GM19240 (cell line): ENCODE measurements around the gene BTBD9.

Source experiments
- DNase-seq: peaks from one replicate; pipeline ENCODE4 v3.0.0; 2011; ENCODE audit warnings: low spot score; ENCODE audit not compliant: insufficient read length

BTBD9 gene

DNA sequence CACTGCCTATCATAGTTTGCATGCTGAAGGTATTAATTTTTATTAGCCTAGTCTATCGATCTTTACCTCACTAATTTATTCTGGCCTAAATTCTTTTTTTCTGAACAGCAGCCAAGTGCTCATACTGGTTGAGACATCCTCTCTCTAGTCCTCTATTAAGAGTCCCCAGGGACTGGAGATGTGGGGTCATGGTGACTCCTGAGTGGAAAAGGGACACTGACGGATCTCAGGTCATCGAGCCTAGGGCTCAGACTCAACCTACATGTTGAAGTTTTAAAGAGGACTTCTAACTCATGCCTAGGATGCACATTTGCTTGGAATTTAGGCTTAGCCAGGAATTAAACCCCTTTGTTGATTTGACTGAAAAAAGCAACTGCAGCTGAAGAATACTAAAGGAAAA, 378.1 kb downstream of the BTBD9 start:
- no peak for DNase-seq

DNA sequence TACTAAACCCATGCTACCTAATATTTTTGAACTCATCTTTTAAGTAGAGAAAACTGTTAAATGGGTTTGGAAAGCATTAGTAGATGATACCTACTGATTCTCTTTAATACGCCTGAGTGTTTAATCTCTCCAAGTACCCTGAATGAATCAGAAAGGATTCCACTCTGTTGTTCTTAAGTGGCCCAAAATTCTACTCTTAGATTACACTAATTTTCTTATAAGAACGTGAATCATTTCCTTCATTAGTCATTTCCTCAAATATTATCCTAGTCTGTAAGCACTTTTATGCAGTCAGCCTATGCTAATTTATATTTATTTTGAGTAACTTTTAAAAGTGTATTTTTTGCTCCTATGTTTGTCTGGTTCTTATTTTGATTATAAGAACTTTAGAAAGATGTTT, 380.0 kb downstream of the BTBD9 start:
- no peak for DNase-seq

DNA sequence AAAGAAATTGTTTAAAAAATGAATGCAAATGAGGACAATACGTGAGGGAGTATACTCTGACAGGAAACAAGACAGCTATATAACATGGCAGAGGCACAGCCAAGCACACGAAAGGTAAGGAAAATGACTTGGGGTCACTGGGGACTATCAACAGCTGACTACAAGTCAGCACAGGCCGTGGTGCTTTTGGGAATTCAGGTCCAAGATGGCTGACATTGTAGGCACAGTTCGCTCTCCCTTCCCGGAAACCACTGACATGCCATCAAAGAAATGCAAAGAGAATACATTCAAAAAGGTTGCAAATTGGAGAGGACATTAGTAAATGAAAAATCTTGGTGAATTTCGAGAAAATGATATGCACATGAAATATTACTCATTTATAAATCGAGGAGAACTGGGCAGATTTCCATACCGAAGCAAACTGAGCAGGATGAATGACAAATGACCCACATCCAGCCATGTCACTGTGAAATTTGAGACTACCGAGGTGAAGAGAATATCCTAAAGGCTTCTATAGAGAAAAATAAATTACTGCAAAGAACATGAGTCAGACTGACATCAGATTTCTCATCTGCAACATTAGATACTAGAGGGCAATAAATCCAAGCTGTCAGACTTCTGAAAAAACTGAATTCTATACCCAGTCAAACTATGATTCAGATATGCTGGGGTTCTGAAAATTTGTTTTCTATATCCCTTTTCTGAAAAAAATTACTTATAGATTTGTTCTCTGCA, 391.1 kb downstream of the BTBD9 start:
- no peak for DNase-seq

DNA sequence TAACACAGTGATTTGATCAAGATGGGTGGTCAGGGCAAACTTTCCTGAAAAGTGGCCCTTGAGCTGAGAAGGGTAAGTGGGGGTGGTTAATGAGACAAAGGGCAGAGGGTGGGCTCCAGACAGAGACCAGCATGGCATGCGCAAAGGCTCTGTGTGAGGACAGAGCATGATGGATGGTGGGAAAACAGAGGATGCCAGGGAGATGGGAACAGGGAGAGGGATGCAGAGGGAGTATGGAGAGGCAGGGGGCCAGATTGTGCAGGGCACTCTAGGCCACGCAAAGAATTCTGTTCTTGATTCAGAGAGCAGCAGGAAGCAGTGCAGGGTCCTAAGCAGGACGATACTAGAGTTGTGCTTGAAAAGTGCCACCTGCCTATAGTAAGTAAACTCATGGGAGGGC, 394.4 kb downstream of the BTBD9 start:
- no peak for DNase-seq

DNA sequence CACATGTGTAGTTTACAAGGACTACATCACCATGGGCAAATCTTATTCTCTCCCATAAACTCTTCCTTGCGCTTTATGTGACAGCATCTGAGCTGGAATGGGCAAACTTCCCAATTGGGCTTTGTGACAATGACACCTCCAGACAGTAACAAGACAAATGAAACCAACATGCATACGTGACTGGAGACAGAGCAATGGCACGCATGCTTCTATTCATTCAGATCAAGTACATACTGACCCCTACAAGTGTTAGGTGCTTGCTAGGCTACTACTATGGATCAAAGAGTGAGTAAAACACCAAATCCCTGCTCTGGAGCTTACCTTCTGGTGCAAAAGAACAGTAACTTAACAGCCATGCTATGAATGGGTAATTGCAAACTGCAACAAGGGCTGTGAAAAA, 394.9 kb downstream of the BTBD9 start:
- DNase-seq, result no peak

DNA sequence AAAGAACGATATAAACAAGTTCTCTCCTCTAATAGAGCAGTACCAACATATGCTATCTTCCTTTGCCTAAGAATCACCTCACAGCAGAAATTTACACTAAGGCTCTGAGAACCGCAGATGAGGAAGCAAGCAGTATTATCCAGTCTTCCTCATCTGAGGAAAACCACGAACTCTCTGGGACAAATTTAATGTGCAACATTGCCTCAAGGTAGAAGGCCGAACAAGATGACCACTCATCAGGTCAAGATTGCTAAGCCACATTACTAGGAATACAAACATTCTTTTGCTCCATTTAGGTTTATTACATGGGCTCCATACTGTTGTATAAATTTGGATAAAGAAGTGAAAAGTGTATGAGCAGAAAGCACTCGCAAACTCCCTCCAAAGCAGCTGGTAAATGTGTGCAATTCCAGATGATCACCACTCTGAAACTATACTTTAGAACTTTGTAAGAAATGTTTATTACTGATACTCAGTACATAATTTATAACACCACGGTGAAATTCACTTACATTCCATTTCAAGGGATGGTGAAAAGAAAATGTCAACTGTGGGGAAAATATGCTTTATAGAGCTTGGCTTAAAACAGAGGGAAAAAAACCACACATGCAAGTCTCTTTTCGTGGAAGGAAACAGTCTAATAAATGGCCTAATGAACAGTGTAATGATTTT, 398.4 kb downstream of the BTBD9 start:
- no peak for DNase-seq

DNA sequence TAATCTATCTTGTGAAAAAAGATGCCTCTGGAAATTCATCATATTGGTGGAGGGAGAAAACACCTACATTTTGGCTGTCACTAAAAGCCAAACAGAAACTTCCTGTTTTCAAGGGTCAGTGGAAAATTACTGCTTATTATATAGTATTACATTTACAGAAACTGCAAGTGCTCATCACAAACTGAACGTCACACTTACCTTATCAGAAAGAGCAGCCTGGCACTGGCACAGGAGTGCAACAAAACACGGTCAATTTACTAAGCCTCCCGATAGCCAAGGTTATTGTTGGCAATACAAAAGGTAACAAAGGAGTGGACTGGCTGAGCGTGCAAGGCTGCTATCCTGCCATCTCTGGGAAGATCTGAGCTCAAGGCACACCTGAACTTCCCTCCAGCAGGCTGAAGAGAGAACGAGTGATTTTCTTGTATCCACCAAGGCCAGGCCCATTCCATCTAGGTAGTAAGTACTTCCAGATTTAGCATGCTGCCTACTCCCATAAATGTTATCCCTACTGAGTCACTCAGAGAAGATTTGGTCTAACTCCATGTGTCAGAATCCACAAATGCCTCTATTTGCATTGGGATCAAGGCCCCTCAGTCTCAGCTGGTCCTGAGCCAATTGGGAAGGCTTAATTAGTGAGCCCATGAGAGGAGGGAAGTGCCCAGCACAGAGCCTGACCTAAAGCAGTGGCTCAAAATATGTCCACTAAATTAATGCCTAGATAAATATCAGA, 399.8 kb downstream of the BTBD9 start:
- DNase-seq, result no peak

DNA sequence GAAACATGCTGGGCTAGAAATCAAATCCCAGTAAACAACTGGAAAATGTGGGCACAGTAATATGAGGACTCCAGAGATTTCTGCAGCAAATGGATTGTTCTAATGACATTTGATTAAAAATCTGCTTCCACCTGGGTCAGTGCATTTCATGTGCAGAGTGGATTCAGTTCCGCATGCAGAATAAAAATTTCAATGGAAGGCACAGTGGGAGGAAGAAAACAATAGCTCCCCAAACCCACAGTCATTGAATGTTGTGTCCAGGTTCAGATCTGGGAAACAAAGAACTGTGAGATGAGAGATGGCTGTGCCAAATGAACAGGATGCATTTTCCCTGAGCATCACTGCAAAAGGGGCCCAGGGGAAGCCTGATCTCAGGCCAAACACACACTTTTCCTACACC, 403.1 kb downstream of the BTBD9 start:
- DNase-seq, result no peak

DNA sequence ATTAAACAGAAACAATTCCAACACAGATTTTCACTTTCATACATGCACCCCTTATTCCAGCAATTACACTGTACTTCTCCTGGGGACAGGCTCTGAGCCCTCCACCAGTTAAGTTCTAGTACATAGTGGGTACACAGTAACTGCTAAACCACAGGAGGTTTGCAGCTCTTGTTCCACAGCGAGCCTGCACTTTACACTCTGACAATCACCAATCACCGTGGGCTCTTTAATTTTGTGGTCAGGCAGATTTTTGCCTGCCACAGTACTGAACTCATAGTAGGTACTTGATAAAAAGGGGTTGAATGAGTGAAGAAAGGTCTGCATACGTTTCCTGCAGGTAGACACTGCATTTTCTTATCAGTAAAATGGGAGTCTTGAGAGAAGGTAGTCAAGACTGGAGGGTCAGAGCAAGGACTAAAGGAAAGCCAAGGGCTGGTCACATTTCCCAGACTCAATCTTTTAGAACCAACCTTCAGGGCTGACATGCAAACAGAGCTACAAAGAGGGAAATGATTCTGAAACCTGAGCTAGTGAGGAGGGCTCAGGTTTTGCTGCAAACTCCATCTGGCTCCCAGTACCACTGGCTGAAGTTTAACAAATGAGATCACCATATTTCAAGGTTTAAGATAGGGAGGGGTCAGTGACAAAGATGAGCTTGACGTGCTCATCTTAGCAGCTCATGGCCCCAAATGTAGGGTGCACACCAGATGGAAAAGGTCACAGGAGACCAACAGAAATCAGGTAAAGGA, 404.6 kb downstream of the BTBD9 start:
- DNase-seq, result peak; percentile 45

DNA sequence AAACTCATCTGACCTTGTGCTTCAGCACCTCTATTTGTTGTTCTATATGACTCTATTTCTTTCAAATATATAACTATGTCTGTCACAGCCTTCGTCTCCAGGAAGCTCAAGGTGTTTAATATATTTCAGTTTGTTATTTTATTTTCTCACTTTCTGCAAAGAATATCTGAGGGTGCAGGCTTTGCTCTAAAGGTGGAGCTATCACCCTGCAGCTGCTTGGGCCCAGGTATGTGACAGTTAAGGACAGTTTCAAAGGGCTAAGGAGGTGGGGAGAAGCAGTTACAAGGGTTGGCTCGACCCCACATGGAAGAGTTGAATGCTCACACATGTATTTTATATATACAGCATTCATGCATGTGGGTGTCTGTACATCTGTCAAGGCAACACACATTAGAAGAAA, 405.6 kb downstream of the BTBD9 start:
- DNase-seq, result no peak

DNA sequence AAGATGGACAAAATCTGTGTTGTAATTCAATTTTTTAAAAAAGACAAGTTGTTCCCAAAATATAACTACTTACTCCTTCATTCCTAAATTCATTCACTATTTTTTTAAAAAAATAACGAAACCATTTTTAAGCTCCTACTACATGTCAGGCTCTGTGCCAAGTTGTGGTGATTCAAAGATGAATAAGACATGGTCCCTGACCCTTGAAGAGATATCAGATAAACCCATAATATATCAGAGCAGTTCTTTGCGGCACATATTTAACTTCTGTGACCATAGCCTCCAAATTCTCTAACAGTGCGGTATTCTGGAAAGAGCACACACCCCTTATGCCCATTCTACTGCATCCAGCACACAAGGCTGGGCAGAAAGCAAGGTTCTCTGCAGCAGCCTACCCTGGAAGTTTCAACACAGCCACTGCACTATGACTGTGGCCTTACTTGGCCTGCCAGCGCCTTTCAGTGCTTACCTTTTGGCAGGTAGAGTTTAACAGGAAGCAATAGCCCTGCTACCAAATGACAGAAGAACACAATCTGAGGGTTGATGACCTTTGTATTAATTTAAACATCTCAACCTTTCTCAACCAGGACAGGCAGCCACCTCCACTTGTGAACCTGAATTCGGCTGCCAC, 406.5 kb downstream of the BTBD9 start:
- no peak for DNase-seq

DNA sequence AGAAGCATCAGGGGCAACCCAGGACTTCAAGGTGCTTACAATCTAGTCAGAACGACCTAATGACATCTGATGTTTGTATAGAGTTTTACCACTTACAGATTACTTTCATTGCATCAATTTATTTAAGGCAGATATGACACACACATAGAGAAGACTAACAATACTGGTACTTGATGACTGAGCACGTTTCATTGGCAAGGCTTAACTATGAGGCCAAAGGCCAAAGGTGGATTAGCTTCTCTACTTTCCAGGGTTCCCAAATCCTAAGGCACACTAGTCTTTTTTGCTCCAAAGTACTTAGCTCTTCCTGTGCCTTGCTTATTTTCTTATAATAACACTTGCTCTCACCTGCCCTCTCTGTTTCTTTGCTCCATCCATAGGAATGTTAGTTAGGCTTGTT, 414.0 kb downstream of the BTBD9 start:
- DNase-seq, result no peak

DNA sequence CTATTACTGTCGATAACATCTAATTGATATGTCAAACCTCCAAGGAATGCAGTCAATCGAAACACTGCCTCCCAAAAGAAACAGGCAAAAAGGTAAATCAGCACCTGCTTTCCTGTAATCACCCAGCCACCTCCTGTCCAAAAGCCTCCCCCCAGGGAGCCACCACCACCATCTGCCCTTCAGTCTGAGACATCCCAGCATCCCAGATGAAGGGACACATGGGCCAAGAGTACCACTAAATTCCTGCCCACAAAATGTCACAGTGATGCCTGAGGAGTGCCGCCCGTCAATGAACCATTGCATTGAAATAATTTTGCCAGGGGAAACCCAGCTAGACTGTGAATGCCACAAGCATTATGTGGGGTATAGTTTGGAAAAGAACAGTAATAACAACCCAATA, 418.5 kb downstream of the BTBD9 start:
- no peak for DNase-seq

DNA sequence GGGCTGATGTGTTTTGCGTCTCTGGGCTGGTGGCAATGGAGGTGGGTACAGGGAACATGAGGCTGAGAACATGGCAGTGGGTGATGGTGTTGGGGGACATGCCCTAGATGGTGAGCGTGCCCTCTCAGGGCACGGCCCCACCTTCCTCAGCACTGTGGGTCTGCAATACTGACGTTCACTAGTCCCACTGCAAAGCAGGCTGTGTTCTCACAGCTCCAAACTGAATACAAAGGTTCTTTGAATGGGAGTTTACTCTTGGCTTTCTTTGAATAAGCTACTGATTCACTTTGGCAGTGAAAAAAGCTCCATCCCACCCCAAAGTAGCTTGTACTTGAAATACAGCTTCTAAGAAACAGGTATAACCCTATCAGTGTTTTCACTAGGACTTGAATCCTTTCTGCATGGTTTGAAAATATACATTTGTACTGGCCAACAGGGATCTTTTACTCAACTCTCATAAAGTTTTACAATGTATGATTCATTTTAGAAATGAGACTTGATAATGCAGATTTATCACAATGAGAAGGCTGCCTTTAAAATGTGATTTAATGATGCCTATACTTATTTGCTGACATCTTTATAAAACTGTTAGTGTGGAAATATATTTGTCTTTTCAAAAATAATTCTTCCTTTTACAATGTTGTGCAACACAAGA, 419.5 kb downstream of the BTBD9 start:
- no peak for DNase-seq

DNA sequence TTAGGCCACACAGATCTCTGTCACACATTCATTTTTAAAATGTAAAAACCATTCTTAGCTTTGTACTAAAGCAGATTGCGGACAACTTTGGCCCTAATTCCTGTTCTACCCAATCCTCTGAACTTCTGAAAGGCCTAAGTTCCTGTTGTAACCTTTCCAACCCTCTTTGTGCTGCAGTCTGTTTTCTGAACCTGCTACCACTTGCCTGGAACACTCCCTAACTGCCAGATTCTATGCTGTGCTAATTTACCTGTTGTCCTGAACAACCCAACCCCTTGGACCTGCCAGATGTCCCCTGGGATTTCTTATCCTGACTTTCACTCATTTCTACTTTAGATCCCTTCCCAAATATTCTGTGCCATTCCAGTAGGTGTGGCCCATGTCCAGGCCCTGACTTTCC, 421.5 kb downstream of the BTBD9 start:
- DNase-seq, result no peak

DNA sequence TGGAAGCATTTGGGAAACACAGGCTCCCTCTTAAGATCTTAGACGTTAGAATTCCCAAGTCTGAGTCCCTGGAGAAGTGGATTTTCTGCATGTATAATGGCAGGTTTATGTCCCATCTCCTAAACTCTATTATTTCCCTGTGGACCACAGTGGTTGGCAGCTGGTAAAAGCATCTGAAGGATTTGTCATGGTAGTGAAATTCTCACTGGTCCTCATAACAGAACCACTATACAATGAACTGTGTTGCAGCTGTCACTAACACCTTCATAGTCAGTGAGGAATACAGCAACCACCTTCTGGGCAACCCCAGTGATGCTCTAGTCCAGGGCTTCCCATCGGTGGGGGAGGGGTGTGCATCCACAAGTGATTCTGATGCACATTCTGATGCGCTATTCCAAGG, 423.3 kb downstream of the BTBD9 start:
- no peak for DNase-seq

DNA sequence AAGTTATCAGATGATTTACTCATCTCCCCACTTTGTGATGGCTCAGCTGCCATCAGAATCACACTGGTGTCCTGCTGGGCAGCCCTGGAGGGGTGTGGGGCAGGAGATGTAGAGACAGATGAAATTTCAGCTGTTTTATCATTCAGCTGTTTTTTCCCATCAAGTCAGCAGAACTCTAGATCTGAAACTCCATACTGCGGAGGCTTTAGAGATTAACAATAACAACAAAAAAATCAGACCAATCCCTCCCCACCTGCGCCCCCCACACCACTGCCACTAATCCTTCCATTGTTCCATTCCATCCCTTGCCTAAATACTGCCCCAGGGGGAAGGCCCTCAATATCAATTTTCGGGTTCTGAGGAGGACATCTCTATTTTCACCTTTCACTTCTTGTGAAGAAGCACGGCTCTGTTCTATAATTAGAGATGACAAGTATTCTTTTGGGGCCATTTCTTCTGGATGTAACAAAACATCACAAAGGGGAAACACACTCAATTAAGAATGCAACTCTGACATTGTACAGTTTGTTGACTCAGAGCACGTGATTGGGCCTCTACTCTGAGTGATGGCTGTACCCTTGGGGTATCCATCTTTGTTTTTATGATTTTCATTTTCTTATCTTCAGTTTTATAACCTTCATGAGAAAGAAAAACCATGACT, 423.9 kb downstream of the BTBD9 start:
- DNase-seq, result no peak

DNA sequence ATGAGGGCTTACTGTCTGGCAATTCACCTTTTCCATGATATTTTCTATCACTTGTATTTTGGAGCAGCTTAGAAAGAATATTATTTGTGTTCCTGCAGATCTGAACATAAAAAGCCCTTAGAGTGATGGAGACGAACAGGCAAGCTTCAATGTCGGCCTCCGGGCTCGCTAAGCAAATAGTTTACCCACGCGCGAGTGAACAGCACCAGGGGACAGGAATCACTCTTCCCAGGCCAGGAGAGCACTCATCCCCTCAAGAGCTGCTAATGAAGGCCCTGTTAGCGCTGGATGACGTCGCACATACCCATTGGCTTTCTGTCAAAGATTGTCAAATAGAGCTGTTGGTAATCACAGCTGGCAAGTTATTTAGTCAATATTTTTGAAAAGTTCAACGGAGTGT, 424.5 kb downstream of the BTBD9 start:
- DNase-seq, result no peak

DNA sequence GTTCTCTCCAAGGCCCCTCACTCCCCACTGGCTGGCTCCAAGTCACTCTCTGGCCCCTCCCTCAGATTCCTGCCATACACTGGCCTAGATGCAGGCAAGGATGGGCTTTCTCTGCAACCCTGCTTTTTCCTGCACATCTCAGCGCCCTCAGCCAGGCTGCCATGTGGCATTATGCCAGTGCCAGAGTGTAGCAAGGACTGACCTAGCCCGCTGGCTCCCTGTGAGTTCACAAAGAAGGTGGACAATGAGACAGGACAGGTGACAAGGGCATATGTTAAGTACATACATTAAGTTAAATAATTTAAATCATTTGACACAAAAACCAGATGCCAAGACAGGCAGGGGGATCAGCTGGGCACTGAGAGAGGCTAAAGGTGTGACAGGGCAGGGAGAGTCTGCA, 425.6 kb downstream of the BTBD9 start:
- DNase-seq, result no peak

DNA sequence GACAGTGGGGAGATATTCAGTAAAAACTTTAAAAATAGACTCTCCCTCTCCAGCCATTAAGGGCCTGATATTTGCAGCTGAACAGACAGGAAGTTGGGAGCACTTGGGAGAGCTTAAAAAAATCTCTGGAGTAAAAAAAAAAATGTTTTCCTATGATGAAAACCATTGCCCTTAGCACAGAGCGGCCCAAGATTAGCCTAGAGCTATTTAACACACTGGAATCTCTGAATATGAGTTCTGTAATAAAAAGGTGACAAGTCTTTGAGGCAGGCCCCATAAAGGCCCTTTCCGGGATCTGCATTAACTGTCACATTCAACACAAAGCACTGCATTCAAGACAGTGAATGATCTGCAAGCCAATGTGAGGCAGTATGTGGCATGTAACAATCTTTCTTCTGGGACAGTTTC, 426.5 kb downstream of the BTBD9 start:
- no peak for DNase-seq
